HCT116 (cell line): ENCODE results near the gene DLG2.

Experiments
- CBX3 ChIP-seq: IDR thresholded peaks from 2 replicates; pipeline ENCODE4 v1.6.1; 2012; ENCODE audit warnings: low read depth
- EGR1 ChIP-seq: IDR thresholded peaks from 2 replicates; pipeline ENCODE4 v1.6.1; 2012; ENCODE audit warnings: low read depth
- EZH2 ChIP-seq: fragments of 200-600 bp; sonication (generic); IDR thresholded peaks from 2 replicates; pipeline ENCODE4 v1.6.1; 2017; ENCODE audit warnings: antibody characterized with exemption, mixed run types
- POLR2A ChIP-seq: IDR thresholded peaks from 2 replicates; pipeline ENCODE4 v1.7.0; 2011; ENCODE audit warnings: borderline replicate concordance; ENCODE audit not compliant: insufficient read depth, insufficient read length; ENCODE audit errors: extremely low read depth
- TF ChIP-seq, protein P1 (sequence below), 3 experiments: fragments of 200-600 bp in 1 of 3; sonication (generic) in 1 of 3; IDR thresholded peaks in 2 of 3; conservative IDR thresholded peaks in 1 of 3; 2 replicates each; pipeline ENCODE4 v1.5.1; 2012 to 2017; ENCODE audit warnings: low read depth in 2 of 3, low read length in 2 of 3, antibody characterized with exemption in 1 of 3, borderline replicate concordance in 1 of 3, control low read depth in 1 of 3, mild to moderate bottlenecking in 1 of 3, mixed read lengths in 1 of 3, mixed run types in 1 of 3, moderate library complexity in 1 of 3; ENCODE audit not compliant: insufficient read depth in 1 of 3
- TF ChIP-seq, protein P2 (sequence below): IDR thresholded peaks from 2 replicates; pipeline ENCODE4 v1.6.1; 2012

DNA sequence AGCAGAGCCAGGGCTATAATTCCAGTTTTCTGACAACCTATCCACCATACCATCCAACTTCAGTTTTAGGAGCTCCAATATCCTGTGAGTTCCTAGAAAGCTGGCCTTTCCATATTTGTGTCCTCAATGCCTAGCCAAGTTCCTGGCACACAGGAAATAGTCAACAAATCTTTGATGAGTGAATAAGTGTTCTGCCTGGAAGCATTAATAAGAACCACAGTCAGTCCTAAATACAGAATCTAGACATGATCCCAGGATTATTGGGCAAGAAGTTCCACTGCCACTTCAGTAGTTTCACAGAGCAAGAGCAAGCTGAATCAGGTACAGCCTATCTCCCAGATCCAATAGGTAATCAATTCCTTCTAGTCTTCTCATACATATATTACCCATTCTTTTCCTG is 942.0 kb downstream of the DLG2 start:
- TF ChIP-seq CBX3 (no peak), EGR1 (no peak), EZH2 (no peak), POLR2A (no peak)
- TF ChIP-seq, protein P1, sequence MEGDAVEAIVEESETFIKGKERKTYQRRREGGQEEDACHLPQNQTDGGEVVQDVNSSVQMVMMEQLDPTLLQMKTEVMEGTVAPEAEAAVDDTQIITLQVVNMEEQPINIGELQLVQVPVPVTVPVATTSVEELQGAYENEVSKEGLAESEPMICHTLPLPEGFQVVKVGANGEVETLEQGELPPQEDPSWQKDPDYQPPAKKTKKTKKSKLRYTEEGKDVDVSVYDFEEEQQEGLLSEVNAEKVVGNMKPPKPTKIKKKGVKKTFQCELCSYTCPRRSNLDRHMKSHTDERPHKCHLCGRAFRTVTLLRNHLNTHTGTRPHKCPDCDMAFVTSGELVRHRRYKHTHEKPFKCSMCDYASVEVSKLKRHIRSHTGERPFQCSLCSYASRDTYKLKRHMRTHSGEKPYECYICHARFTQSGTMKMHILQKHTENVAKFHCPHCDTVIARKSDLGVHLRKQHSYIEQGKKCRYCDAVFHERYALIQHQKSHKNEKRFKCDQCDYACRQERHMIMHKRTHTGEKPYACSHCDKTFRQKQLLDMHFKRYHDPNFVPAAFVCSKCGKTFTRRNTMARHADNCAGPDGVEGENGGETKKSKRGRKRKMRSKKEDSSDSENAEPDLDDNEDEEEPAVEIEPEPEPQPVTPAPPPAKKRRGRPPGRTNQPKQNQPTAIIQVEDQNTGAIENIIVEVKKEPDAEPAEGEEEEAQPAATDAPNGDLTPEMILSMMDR (IDR thresholded peaks at IDR 0.05 in 2 of 3, conservative IDR thresholded peaks at IDR 0.05 in 1 of 3; ENCODE audit: borderline replicate concordance in 1 of 3, insufficient read depth in 1 of 3, low read depth in 2 of 3, low read length in 2 of 3) = no peak
- TF ChIP-seq, protein P2, sequence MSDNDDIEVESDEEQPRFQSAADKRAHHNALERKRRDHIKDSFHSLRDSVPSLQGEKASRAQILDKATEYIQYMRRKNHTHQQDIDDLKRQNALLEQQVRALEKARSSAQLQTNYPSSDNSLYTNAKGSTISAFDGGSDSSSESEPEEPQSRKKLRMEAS = no peak
